ENCODE measurements around the gene CECR2.

Gene CECR2

GRCh38 chr22:17578136-17578754, 209.0 kb downstream of the CECR2 start:
- DNase-seq, result peak; percentile 44

- DNase-seq, result no peak
Observed at GRCh38 chr22:17579535-17579981, 210.3 kb downstream of the CECR2 start.

GRCh38 chr22:17580441-17581031, 211.3 kb downstream of the CECR2 start:
- no peak for DNase-seq

- no peak for DNase-seq
Observed at GRCh38 chr22:17581056-17581455, 211.8 kb downstream of the CECR2 start.

GRCh38 chr22:17581631-17582030, 212.4 kb downstream of the CECR2 start:
- no peak for DNase-seq

GRCh38 chr22:17583151-17583550, 213.9 kb downstream of the CECR2 start:
- no peak for DNase-seq

GRCh38 chr22:17586831-17587440, 217.7 kb downstream of the CECR2 start:
- no peak for DNase-seq

- DNase-seq, result no peak
Observed at GRCh38 chr22:17587629-17588028, 218.4 kb downstream of the CECR2 start.

- DNase-seq, result no peak
Observed at GRCh38 chr22:17588606-17589005, 219.3 kb downstream of the CECR2 start.

GRCh38 chr22:17589810-17590375, 220.6 kb downstream of the CECR2 start:
- DNase-seq, result no peak

- no peak for DNase-seq
Observed at GRCh38 chr22:17590586-17590985, 221.3 kb downstream of the CECR2 start.

GRCh38 chr22:17592201-17592600, 222.9 kb downstream of the CECR2 start:
- DNase-seq, result no peak

GRCh38 chr22:17596226-17596625, 227.0 kb downstream of the CECR2 start:
- no peak for DNase-seq

GRCh38 chr22:17597217-17597616, 228.0 kb downstream of the CECR2 start:
- DNase-seq, result peak; percentile 17

- DNase-seq, result no peak
Observed at GRCh38 chr22:17598318-17598717, 229.1 kb downstream of the CECR2 start.

GRCh38 chr22:17601031-17601430, 231.8 kb downstream of the CECR2 start:
- DNase-seq, result no peak

- DNase-seq, result no peak
Observed at GRCh38 chr22:17603668-17604067, 234.4 kb downstream of the CECR2 start.

- DNase-seq, result peak; percentile 56
Observed at GRCh38 chr22:17606496-17606895, 237.2 kb downstream of the CECR2 start.
